Raji (cell line): ENCODE results near the gene RASD2.

ENCODE experiments used
- POLR2A ChIP-seq: IDR thresholded peaks from 2 replicates; pipeline ENCODE4 v1.6.1; 2011; ENCODE audit warnings: low read depth, low read length, control low read depth; ENCODE audit not compliant: insufficient read depth

Gene RASD2

GRCh38 chr22:35537232-35537631, 3.4 kb upstream of the RASD2 start:
- TF ChIP-seq POLR2A: no peak

GRCh38 chr22:35538801-35539321, 1.8 kb upstream of the RASD2 start:
- TF ChIP-seq POLR2A: no peak

GRCh38 chr22:35539487-35539886, 1.1 kb upstream of the RASD2 start:
- no peak for TF ChIP-seq POLR2A

- TF ChIP-seq POLR2A: no peak
Observed at GRCh38 chr22:35539910-35540594, 579 bp upstream of the RASD2 start.

GRCh38 chr22:35541254-35541748, 670 bp downstream of the RASD2 start:
- TF ChIP-seq POLR2A: no peak

GRCh38 chr22:35542157-35542938, 1.7 kb downstream of the RASD2 start:
- TF ChIP-seq POLR2A: no peak

GRCh38 chr22:35542939-35543516, 2.4 kb downstream of the RASD2 start:
- TF ChIP-seq POLR2A: no peak

GRCh38 chr22:35543702-35544101, 3.1 kb downstream of the RASD2 start:
- TF ChIP-seq POLR2A: no peak

GRCh38 chr22:35544189-35544588, 3.6 kb downstream of the RASD2 start:
- no peak for TF ChIP-seq POLR2A

- no peak for TF ChIP-seq POLR2A
Observed at GRCh38 chr22:35544827-35545226, 4.2 kb downstream of the RASD2 start.

- no peak for TF ChIP-seq POLR2A
Observed at GRCh38 chr22:35546886-35547285, 6.3 kb downstream of the RASD2 start.

GRCh38 chr22:35547987-35548721, 7.5 kb downstream of the RASD2 start:
- no peak for TF ChIP-seq POLR2A

GRCh38 chr22:35548722-35549112, 8.1 kb downstream of the RASD2 start:
- no peak for TF ChIP-seq POLR2A

GRCh38 chr22:35549328-35549727, 8.7 kb downstream of the RASD2 start:
- TF ChIP-seq POLR2A: no peak

GRCh38 chr22:35551549-35552177, 11.0 kb downstream of the RASD2 start:
- no peak for TF ChIP-seq POLR2A
